ENCODE data around the gene PTK6.

PTK6 gene

DNA sequence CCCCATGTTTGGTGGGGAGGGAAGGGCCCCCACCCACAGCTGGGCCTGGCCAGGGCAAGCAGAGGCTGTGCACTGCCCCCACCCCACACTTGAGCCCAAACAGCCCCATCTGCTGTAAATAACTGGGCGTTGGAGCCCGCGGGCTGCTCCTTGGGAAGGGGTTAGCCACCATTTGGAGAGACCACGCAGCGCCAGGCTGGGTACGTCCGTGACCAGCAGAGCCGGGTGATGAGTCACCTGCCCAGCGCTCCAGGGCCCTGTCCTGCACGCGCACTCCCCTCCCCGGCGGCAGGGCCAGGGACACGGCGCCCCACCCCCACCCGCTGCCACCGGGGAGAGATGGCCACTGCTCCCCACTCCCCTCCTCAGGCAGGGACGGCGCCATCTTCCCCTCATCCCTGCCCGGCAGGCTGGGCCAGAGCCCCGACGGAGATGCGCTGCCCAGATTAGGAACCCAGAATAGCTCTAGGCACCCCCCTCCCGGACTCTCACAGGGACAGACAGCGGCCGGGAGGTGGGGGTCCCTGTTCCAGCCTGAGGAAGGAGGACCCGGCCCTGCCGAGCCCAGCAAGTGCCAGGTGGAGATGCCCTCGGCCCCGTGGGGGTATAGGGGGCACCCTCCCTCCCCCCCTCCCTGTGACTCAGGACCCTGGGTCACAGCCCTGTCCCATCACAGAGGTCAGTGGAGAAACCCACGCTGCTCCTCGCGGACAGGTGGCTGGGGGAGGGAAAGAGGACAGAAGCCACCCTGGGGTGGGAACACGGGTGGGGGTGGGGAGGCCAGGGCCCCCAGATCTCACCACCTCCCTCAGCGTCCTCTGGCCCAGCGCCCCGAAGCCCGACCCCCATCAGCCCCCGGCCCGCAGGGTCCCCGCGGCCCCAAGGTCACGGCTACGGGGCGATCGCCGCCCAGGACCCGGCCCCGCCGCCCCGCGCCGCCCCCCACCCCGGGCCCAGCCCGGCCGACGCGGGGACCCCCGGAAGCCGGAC, 38.9 kb downstream of the PTK6 start:
- Histone ChIP-seq H3K9me3 (ENCODE audit: insufficient read depth, low read depth, low read length) (no peaks in the 10 kb centered on the region), H3K4me3 (ENCODE audit: low read length) (peak overlapping the region; percentile 47; the same call in 1 of the 2 replicates), H3K36me3 (ENCODE audit: insufficient read depth, low read depth, low read length) (no peaks in the 10 kb centered on the region), H3K4me1 (ENCODE audit: insufficient read depth, low read length) (no peaks in the 10 kb centered on the region; the same call in 1 of the 2 replicates), H3K27ac (ENCODE audit: low read length) (no peak overlapping the region), H3K27me3 (ENCODE audit: insufficient read depth, low read length) (peaks cover 55% of the 10 kb centered on the region), H3K9ac (ENCODE audit: low read depth, low read length) (no peak overlapping the region)

DNA sequence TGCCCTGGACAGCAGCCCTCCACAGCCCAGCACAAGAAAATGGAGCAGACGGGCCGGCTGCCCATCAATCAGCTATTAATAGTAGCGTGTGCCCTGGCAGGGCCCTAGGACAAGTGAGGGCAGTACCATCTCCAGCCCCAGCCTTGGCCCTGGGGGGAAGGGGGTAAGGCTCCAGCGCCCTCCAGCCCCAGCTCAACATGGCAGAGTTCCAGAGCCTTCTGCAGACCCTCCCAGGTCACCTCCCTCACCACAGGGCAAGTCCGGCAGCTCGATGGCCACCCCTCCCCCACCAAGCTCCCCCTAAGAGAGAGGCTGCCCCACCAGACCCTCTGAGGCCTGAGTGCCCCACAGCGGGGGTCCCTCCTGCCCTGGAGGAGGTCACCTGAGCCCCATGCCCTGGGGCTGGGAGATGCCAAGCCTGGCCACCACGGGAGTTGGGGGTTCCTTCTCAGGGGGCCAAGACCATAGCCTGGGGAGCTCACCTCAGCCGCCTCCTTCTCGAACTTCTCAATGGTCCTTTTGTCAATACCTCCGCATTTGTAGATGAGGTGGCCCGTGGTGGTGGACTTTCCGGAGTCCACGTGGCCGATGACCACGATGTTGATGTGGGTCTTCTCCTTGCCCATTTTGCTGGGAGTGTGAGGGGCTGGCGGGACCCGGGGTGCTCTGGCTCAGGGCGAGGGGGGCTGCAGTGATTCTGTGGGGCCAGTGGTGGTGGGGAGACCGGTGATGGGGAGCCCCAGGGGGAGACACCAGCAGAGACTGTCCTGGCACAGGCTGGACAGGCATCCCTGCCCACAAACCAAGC, 39.8 kb downstream of the PTK6 start:
- peaks cover 5% of the 10 kb centered on the region for H3K36me3 ChIP-seq (ENCODE audit: insufficient read depth, low read depth, low read length)
- H3K4me3 ChIP-seq (ENCODE audit: low read length): no peak overlapping the region; the same call in 1 of the 2 replicates
- no peak overlapping the region for H3K27ac ChIP-seq (ENCODE audit: low read length)
- H3K9me3 ChIP-seq (ENCODE audit: insufficient read depth, low read depth, low read length): peaks cover 2% of the 10 kb centered on the region; the same call in 1 of the 2 replicates
- peaks cover 55% of the 10 kb centered on the region for H3K27me3 ChIP-seq (ENCODE audit: insufficient read depth, low read length)
- no peaks in the 10 kb centered on the region; the same call in 1 of the 2 replicates for H3K4me1 ChIP-seq (ENCODE audit: insufficient read depth, low read length)
- H3K9ac ChIP-seq (ENCODE audit: low read depth, low read length): no peak overlapping the region

DNA sequence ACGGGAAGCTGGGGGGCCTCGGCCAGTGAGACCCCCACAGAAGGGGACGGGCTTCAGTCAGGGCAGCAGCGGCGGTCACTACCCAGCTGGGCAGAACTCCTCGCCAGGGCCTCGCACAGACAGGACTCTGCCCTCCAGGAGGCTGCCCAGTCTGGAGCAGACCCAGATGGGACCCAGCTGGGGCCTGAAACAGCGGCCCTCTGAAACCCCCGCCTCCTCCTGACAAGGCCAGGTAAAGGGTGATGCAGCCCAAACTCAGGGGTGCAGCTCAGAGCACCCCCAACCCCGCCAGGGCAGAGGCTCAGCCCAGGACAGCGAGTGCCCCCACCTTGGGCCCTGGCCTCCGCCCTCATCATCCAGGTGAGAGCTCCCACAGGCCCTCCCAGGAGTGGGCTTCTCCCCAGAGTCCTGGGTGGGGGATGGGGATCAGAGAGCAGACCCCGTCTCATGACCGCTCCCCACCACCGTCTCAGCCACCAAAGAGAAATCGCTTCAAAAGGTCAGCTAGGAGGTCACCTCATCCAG, 40.5 kb downstream of the PTK6 start:
- H3K4me1 ChIP-seq (ENCODE audit: insufficient read depth, low read length): no peaks in the 10 kb centered on the region; the same call in 1 of the 2 replicates
- no peak overlapping the region for H3K27ac ChIP-seq (ENCODE audit: low read length)
- H3K4me3 ChIP-seq (ENCODE audit: low read length): no peak overlapping the region
- no peak overlapping the region for H3K9ac ChIP-seq (ENCODE audit: low read depth, low read length)
- peaks cover 3% of the 10 kb centered on the region; the same call in 1 of the 2 replicates for H3K9me3 ChIP-seq (ENCODE audit: insufficient read depth, low read depth, low read length)
- H3K36me3 ChIP-seq (ENCODE audit: insufficient read depth, low read depth, low read length): peaks cover 8% of the 10 kb centered on the region
- peaks cover 55% of the 10 kb centered on the region for H3K27me3 ChIP-seq (ENCODE audit: insufficient read depth, low read length)

DNA sequence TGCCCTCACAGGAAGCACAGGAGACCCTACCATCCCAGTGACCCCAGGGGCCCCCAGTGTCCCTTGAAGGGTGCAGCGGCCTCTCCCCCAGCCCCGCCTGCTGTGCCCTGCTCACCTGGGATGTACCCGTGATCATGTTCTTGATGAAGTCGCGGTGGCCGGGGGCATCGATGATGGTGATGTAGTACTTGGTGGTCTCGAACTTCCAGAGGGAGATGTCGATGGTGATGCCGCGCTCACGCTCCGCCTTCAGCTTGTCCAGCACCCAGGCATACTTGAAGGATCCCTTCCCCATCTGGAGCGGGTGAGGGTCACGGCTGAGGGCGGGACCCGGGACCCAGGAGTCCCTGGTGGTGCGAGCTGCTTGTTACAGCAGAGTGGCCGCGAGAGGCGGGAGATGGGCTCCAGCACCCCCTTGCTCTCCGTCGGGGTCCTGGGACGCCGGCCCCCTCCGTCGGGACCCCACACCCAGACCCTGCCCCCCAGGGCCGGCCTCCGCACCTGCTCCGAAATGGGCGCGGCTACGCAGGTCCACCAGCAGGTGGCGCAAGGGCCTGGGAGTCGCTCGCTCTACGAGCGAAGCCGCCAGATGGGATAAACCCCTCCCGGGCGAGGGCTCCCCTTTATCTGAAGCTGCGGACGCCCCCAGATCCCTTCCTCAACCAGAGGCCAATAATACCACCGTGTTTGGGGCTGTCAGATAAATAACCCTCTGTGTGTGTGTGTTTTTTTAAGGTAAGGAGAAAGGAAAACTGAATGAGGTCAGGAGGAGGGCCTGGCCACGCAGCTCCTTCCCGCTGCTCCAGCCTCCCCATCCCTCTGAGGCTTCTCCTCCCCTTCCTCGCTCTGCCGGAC, 41.2 kb downstream of the PTK6 start:
- peaks cover 54% of the 10 kb centered on the region for H3K27me3 ChIP-seq (ENCODE audit: insufficient read depth, low read length)
- H3K36me3 ChIP-seq (ENCODE audit: insufficient read depth, low read depth, low read length): peaks cover 8% of the 10 kb centered on the region
- peak overlapping the region; percentile 50; the same call in 1 of the 2 replicates for H3K4me3 ChIP-seq (ENCODE audit: low read length)
- H3K9ac ChIP-seq (ENCODE audit: low read depth, low read length): no peak overlapping the region
- H3K27ac ChIP-seq (ENCODE audit: low read length): no peak overlapping the region
- H3K9me3 ChIP-seq (ENCODE audit: insufficient read depth, low read depth, low read length): peaks cover 3% of the 10 kb centered on the region; the same call in 1 of the 2 replicates
- H3K4me1 ChIP-seq (ENCODE audit: insufficient read depth, low read length): no peaks in the 10 kb centered on the region

DNA sequence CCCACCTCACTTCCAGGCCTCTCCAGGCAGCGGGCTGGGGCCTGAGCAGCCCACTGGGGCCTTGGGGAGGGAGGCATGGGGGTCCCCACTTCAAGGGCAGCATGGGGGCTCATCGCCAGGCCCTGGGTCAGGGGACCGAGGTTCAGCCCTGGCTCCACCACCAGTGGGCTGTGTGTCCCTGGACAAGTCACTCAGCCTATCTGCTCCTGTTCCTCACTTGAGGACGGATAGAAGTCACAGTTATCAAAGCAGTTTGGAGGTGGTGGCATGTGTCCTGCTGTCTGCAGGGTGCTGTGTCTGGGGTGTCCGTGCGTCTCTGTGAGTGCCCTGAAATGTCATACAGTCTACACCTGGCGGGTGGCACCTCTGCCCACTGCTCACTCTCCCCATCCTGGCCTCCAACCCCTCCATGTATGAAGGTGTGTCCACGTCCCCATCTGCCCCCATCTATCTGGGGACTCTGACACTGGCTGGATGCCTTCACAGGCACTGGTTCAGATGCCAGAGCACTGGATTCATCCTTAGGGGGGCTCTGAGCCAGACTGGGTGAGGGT, 41.9 kb downstream of the PTK6 start:
- Histone ChIP-seq H3K9ac (ENCODE audit: low read depth, low read length) (no peak overlapping the region), H3K9me3 (ENCODE audit: insufficient read depth, low read depth, low read length) (peaks cover 3% of the 10 kb centered on the region; the same call in 1 of the 2 replicates), H3K4me3 (ENCODE audit: low read length) (no peak overlapping the region), H3K27me3 (ENCODE audit: insufficient read depth, low read length) (peaks cover 52% of the 10 kb centered on the region), H3K4me1 (ENCODE audit: insufficient read depth, low read length) (no peaks in the 10 kb centered on the region), H3K27ac (ENCODE audit: low read length) (no peak overlapping the region), H3K36me3 (ENCODE audit: insufficient read depth, low read depth, low read length) (peaks cover 8% of the 10 kb centered on the region)

DNA sequence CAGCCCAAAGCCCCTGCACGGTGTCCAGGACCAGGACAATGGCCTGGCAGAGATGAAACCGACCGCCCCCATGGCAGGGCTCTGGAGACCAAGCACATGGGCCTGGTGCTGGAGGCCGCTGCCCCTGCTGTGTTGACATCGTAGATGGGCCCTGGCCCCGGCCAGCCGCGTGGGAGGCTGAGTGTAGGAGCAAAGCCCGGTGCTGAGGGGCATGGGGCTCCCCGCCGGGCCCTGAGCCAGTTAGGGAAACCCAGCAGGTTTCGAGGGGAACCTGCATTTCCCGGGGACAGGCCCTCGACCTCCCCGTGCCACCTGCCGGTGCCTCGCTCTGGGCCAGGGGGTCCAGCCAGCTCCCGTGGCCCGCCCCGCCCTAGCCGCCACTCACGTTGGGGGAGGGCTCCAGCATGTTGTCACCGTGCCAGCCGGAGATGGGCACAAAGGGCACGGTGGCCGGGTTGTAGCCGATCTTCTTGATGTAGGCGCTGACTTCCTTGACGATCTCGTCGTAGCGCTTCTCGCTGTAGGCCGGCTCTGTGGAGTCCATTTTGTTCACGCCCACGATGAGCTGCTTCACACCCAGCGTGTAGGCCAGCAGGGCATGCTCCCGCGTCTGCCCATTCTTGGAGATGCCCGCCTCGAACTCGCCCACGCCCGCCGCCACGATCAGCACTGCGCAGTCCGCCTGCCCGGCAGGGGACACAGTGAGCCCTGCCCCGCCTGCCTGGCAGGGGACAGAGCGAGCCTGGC, 42.6 kb downstream of the PTK6 start:
- Histone ChIP-seq H3K27me3 (ENCODE audit: insufficient read depth, low read length) (peaks cover 52% of the 10 kb centered on the region), H3K9ac (ENCODE audit: low read depth, low read length) (no peak overlapping the region), H3K4me3 (ENCODE audit: low read length) (no peak overlapping the region), H3K27ac (ENCODE audit: low read length) (no peak overlapping the region), H3K9me3 (ENCODE audit: insufficient read depth, low read depth, low read length) (peaks cover 3% of the 10 kb centered on the region; the same call in 1 of the 2 replicates), H3K4me1 (ENCODE audit: insufficient read depth, low read length) (no peaks in the 10 kb centered on the region), H3K36me3 (ENCODE audit: insufficient read depth, low read depth, low read length) (peaks cover 8% of the 10 kb centered on the region)

DNA sequence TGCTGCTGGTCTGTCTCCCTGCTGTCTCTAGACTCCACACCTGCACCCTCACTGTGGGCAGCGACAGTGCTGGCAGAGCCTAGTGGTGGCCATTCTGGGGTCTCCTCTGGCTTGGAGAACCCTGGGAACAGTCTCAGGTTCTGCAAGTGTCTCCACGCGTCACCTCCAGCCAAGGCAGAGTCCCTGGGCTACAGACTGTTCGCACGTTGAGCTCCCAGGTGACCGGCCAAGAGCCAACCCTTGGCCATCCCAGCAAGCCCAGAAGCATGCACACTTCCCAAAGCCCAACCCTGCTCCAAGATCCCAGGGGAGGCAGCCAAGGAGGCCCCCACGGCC, 43.1 kb downstream of the PTK6 start:
- H3K27me3 ChIP-seq (ENCODE audit: insufficient read depth, low read length): peaks cover 53% of the 10 kb centered on the region
- no peak overlapping the region for H3K4me3 ChIP-seq (ENCODE audit: low read length)
- no peaks in the 10 kb centered on the region for H3K4me1 ChIP-seq (ENCODE audit: insufficient read depth, low read length)
- H3K9ac ChIP-seq (ENCODE audit: low read depth, low read length): no peak overlapping the region
- peaks cover 8% of the 10 kb centered on the region for H3K36me3 ChIP-seq (ENCODE audit: insufficient read depth, low read depth, low read length)
- peaks cover 3% of the 10 kb centered on the region; the same call in 1 of the 2 replicates for H3K9me3 ChIP-seq (ENCODE audit: insufficient read depth, low read depth, low read length)
- no peak overlapping the region for H3K27ac ChIP-seq (ENCODE audit: low read length)

DNA sequence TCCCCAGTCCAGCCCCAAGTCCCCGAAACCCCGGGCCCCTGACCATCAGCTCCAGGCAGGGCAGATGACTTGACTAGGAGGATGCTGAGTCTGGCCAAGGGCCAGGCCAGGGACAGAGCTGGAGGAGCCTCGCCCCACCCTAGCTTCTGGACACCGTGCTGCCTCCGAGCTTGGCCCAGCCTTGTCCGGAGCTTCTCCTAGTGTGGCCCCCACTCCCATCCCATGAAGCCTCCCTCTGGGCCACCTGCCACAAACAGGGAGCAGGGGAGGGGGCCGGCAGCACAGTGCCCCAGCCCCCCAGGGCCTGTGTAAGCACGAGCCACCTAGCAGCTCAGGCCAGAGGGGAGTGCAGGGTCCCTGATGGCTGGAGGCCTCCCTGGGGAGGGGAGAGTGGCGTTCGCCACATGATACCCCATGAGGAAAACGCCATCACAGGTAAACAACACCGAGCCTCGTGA, 43.6 kb downstream of the PTK6 start:
- peaks cover 3% of the 10 kb centered on the region; the same call in 1 of the 2 replicates for H3K9me3 ChIP-seq (ENCODE audit: insufficient read depth, low read depth, low read length)
- H3K36me3 ChIP-seq (ENCODE audit: insufficient read depth, low read depth, low read length): peaks cover 8% of the 10 kb centered on the region
- H3K4me3 ChIP-seq (ENCODE audit: low read length): no peak overlapping the region
- no peaks in the 10 kb centered on the region for H3K4me1 ChIP-seq (ENCODE audit: insufficient read depth, low read length)
- no peak overlapping the region for H3K27ac ChIP-seq (ENCODE audit: low read length)
- H3K9ac ChIP-seq (ENCODE audit: low read depth, low read length): no peak overlapping the region
- peaks cover 55% of the 10 kb centered on the region for H3K27me3 ChIP-seq (ENCODE audit: insufficient read depth, low read length)

DNA sequence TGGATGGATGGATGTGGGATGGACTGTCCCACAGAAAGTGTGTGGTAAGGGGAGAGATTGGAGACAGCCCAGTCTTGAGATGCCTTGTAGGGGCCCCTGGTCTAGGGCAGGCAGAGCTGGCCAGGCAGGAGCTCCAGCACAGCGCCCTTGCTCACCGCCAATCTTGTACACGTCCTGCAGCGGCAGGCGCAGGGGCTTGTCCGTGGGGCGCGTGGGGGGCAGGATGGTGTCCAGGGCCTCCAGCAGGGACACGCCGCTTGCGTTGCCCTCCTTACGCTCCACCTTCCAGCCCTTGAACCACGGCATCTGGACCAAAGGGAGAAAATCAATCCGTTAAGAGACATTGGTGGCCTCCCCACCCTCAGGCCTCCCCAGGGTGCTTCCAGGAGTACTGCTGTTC, 44.2 kb downstream of the PTK6 start:
- H3K9ac ChIP-seq (ENCODE audit: low read depth, low read length): no peak overlapping the region
- peaks cover 52% of the 10 kb centered on the region for H3K27me3 ChIP-seq (ENCODE audit: insufficient read depth, low read length)
- H3K4me3 ChIP-seq (ENCODE audit: low read length): no peak overlapping the region
- H3K4me1 ChIP-seq (ENCODE audit: insufficient read depth, low read length): no peaks in the 10 kb centered on the region
- H3K27ac ChIP-seq (ENCODE audit: low read length): no peak overlapping the region
- H3K36me3 ChIP-seq (ENCODE audit: insufficient read depth, low read depth, low read length): peaks cover 8% of the 10 kb centered on the region
- peaks cover 3% of the 10 kb centered on the region; the same call in 1 of the 2 replicates for H3K9me3 ChIP-seq (ENCODE audit: insufficient read depth, low read depth, low read length)

DNA sequence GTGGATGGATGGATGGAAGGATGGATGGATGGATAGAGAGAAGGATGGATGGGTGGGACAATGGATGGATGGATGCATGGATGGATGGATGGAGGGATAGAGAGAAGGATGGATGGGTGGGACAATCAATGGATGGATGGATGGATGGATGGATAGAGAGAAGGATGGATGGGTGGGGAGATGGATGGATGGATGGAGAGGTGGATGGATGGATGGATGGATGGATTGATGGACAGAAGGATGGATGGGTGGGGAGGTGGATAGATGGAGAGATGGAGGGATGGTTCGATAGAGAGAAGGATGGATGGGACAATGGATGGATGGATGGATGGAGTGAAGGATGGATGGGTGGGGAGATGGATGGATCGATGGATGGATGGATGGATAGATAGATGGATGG, 44.7 kb downstream of the PTK6 start:
- H3K36me3 ChIP-seq (ENCODE audit: insufficient read depth, low read depth, low read length): peaks cover 8% of the 10 kb centered on the region
- H3K4me3 ChIP-seq (ENCODE audit: low read length): no peak overlapping the region
- H3K9ac ChIP-seq (ENCODE audit: low read depth, low read length): no peak overlapping the region
- H3K27ac ChIP-seq (ENCODE audit: low read length): no peak overlapping the region
- H3K9me3 ChIP-seq (ENCODE audit: insufficient read depth, low read depth, low read length): peaks cover 3% of the 10 kb centered on the region; the same call in 1 of the 2 replicates
- H3K27me3 ChIP-seq (ENCODE audit: insufficient read depth, low read length): peaks cover 52% of the 10 kb centered on the region
- H3K4me1 ChIP-seq (ENCODE audit: insufficient read depth, low read length): no peaks in the 10 kb centered on the region
